ENCODE data around the gene TDRD6.

The TDRD6 gene

GRCh38 chr6:46741482-46741881 is 53.8 kb downstream of the TDRD6 start:
- TF ChIP-seq MAX (IDR thresholded peaks at IDR 0.05) (no peak), TAF1 (IDR thresholded peaks at IDR 0.05; ENCODE audit: low read depth) (no peak), EP300 (IDR thresholded peaks at IDR 0.05; ENCODE audit: borderline replicate concordance) (no peak), REST (IDR thresholded peaks at IDR 0.05; ENCODE audit: low read depth) (no peak), NFIC (IDR thresholded peaks at IDR 0.05) (no peak), EGR1 (IDR thresholded peaks at IDR 0.05) (no peak)

GRCh38 chr6:46741910-46742309 is 54.2 kb downstream of the TDRD6 start:
- no peak for TF ChIP-seq ZBTB7A (IDR thresholded peaks at IDR 0.05; ENCODE audit: low read depth)

- TF ChIP-seq ZBTB7A (IDR thresholded peaks at IDR 0.05; ENCODE audit: low read depth) (no peak), FOXM1 (IDR thresholded peaks at IDR 0.05; ENCODE audit: borderline replicate concordance, low read depth) (no peak), REST (IDR thresholded peaks at IDR 0.05; ENCODE audit: low read depth) (no peak), NFIC (IDR thresholded peaks at IDR 0.05) (no peak), TCF12 (IDR thresholded peaks at IDR 0.05; ENCODE audit: low read depth) (no peak), CREB1 (IDR thresholded peaks at IDR 0.05; ENCODE audit: low read depth) (no peak), YY1 (IDR thresholded peaks at IDR 0.05; ENCODE audit: low read depth) (no peak), EP300 (IDR thresholded peaks at IDR 0.05; ENCODE audit: borderline replicate concordance) (no peak), EGR1 (IDR thresholded peaks at IDR 0.05) (no peak), MAX (IDR thresholded peaks at IDR 0.05) (no peak), CEBPB (IDR thresholded peaks at IDR 0.05) (no peak), RAD21 (IDR thresholded peaks at IDR 0.05; ENCODE audit: low read depth) (no peak), TAF1 (IDR thresholded peaks at IDR 0.05; ENCODE audit: low read depth) (no peak), USF1 (IDR thresholded peaks at IDR 0.05) (no peak)
Observed at GRCh38 chr6:46743425-46744158, 55.9 kb downstream of the TDRD6 start.

- TF ChIP-seq TCF12 (IDR thresholded peaks at IDR 0.05; ENCODE audit: low read depth) (no peak), RAD21 (IDR thresholded peaks at IDR 0.05; ENCODE audit: low read depth) (no peak), EGR1 (IDR thresholded peaks at IDR 0.05) (no peak), FOXM1 (IDR thresholded peaks at IDR 0.05; ENCODE audit: borderline replicate concordance, low read depth) (no peak), CREB1 (IDR thresholded peaks at IDR 0.05; ENCODE audit: low read depth) (no peak), USF1 (IDR thresholded peaks at IDR 0.05) (no peak), TAF1 (IDR thresholded peaks at IDR 0.05; ENCODE audit: low read depth) (no peak), REST (IDR thresholded peaks at IDR 0.05; ENCODE audit: low read depth) (no peak), EP300 (IDR thresholded peaks at IDR 0.05; ENCODE audit: borderline replicate concordance) (no peak), YY1 (IDR thresholded peaks at IDR 0.05; ENCODE audit: low read depth) (no peak), MAX (IDR thresholded peaks at IDR 0.05) (no peak), ZBTB7A (IDR thresholded peaks at IDR 0.05; ENCODE audit: low read depth) (no peak), CEBPB (IDR thresholded peaks at IDR 0.05) (no peak), TEAD4 (IDR thresholded peaks at IDR 0.05) (no peak), NFIC (IDR thresholded peaks at IDR 0.05) (no peak)
Observed at GRCh38 chr6:46745973-46746372, 58.3 kb downstream of the TDRD6 start.

All from Ishikawa (cell line).